BE2C (cell line): ENCODE results near the gene LDLRAD2.

ENCODE experiments used
- DNase-seq: peaks from one replicate; pipeline ENCODE4 v3.0.0-alpha.2; 2020
- H3K27me3 ChIP-seq: fragments of 250-450 bp; sonication (Bioruptor Pico); 2 replicates; pipeline ENCODE4 v1.5.1; 2020; ENCODE audit warnings: mild to moderate bottlenecking
- H3K36me3 ChIP-seq: fragments of 250-450 bp; sonication (Bioruptor Pico); 2 replicates; pipeline ENCODE4 v1.5.1; 2020; ENCODE audit warnings: mild to moderate bottlenecking
- H3K4me1 ChIP-seq: fragments of 250-450 bp; sonication (Bioruptor Pico); 2 replicates; pipeline ENCODE4 v1.5.1; 2020
- H3K4me3 ChIP-seq: 2 replicates; pipeline ENCODE4 v1.5.1; 2011; ENCODE audit warnings: low read depth, low read length
- H3K9me3 ChIP-seq: fragments of 250-450 bp; sonication (Bioruptor Pico); 2 replicates; pipeline ENCODE4 v1.5.1; 2020
- CTCF ChIP-seq: IDR thresholded peaks from 2 replicates; pipeline ENCODE4 v1.5.1; 2012; ENCODE audit warnings: mild to moderate bottlenecking, low read depth, low read length

LDLRAD2 gene

GRCh38 chr1:21868482-21868881 is 56.4 kb downstream of the LDLRAD2 start:
- no peak for TF ChIP-seq CTCF
- Histone ChIP-seq H3K36me3 (no peaks in the 10 kb centered on the region), H3K4me3 (no peak overlapping the region), H3K4me1 (no peaks in the 10 kb centered on the region), H3K27me3 (no peaks in the 10 kb centered on the region), H3K9me3 (no peaks in the 10 kb centered on the region)
- DNase-seq = no peak

- Histone ChIP-seq H3K4me1 (no peaks in the 10 kb centered on the region), H3K9me3 (no peaks in the 10 kb centered on the region), H3K27me3 (no peaks in the 10 kb centered on the region), H3K4me3 (no peak overlapping the region), H3K36me3 (no peaks in the 10 kb centered on the region)
- TF ChIP-seq CTCF = no peak
- DNase-seq = no peak
Observed at GRCh38 chr1:21868941-21869454, 56.9 kb downstream of the LDLRAD2 start.

- H3K4me3 ChIP-seq = no peak overlapping the region
- H3K9me3 ChIP-seq = no peaks in the 10 kb centered on the region
- H3K36me3 ChIP-seq = no peaks in the 10 kb centered on the region
- DNase-seq = peak; percentile 82
- no peaks in the 10 kb centered on the region for H3K4me1 ChIP-seq
- H3K27me3 ChIP-seq = no peaks in the 10 kb centered on the region
- no peak for TF ChIP-seq CTCF
Observed at GRCh38 chr1:21869620-21870121, 57.6 kb downstream of the LDLRAD2 start.

- DNase-seq = no peak
- no peaks in the 10 kb centered on the region for H3K4me1 ChIP-seq
- H3K4me3 ChIP-seq = no peak overlapping the region
- H3K9me3 ChIP-seq = no peaks in the 10 kb centered on the region
- no peak for TF ChIP-seq CTCF
- no peaks in the 10 kb centered on the region for H3K36me3 ChIP-seq
- no peaks in the 10 kb centered on the region for H3K27me3 ChIP-seq
Observed at GRCh38 chr1:21870611-21871010, 58.5 kb downstream of the LDLRAD2 start.

GRCh38 chr1:21871943-21872342 is 59.9 kb downstream of the LDLRAD2 start:
- no peak for TF ChIP-seq CTCF
- no peaks in the 10 kb centered on the region for H3K36me3 ChIP-seq
- no peaks in the 10 kb centered on the region for H3K4me1 ChIP-seq
- DNase-seq = no peak
- H3K27me3 ChIP-seq = no peaks in the 10 kb centered on the region
- no peaks in the 10 kb centered on the region for H3K9me3 ChIP-seq
- H3K4me3 ChIP-seq = no peak overlapping the region

- no peak for DNase-seq
- no peaks in the 10 kb centered on the region for H3K36me3 ChIP-seq
- no peak overlapping the region for H3K4me3 ChIP-seq
- H3K9me3 ChIP-seq = no peaks in the 10 kb centered on the region
- H3K4me1 ChIP-seq = no peaks in the 10 kb centered on the region
- no peak for TF ChIP-seq CTCF
- H3K27me3 ChIP-seq = no peaks in the 10 kb centered on the region
Observed at GRCh38 chr1:21872445-21873079, 60.5 kb downstream of the LDLRAD2 start.
